ENCODE results near the gene CYP2B6.

The CYP2B6 gene

DNA sequence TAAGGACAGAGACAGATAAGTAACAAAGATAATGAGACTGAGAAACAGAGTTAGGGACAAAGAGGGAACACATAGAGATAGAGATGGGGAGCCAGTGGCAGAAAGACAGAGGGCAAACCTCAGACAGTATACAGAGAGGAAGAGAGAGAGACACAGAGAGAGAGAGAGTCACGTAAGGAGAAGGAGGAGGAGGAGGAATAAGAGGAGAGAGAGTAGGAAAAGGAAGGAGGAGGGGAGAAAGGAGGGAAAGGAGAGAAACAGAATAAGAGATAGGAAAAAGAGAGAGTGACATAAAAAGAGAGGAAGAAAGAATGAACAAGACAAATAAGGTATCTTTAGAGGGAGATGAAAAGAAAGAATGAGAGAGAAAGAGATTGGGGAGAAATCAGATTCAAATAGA lies 23.6 kb downstream of the CYP2B6 start:
- no peak for DNase-seq (ENCODE audit: low read depth in 1 of 2, low spot score in 1 of 2)
- Histone ChIP-seq H3K4me3 (replicated peaks; ENCODE audit: insufficient read depth, low read length) (no peak overlapping the region), H3K27me3 (ENCODE audit: insufficient read depth, poor library complexity, severe bottlenecking) (no peaks in the 10 kb centered on the region), H3K27ac (replicated peaks) (no peak overlapping the region)
- TF ChIP-seq, protein P1, sequence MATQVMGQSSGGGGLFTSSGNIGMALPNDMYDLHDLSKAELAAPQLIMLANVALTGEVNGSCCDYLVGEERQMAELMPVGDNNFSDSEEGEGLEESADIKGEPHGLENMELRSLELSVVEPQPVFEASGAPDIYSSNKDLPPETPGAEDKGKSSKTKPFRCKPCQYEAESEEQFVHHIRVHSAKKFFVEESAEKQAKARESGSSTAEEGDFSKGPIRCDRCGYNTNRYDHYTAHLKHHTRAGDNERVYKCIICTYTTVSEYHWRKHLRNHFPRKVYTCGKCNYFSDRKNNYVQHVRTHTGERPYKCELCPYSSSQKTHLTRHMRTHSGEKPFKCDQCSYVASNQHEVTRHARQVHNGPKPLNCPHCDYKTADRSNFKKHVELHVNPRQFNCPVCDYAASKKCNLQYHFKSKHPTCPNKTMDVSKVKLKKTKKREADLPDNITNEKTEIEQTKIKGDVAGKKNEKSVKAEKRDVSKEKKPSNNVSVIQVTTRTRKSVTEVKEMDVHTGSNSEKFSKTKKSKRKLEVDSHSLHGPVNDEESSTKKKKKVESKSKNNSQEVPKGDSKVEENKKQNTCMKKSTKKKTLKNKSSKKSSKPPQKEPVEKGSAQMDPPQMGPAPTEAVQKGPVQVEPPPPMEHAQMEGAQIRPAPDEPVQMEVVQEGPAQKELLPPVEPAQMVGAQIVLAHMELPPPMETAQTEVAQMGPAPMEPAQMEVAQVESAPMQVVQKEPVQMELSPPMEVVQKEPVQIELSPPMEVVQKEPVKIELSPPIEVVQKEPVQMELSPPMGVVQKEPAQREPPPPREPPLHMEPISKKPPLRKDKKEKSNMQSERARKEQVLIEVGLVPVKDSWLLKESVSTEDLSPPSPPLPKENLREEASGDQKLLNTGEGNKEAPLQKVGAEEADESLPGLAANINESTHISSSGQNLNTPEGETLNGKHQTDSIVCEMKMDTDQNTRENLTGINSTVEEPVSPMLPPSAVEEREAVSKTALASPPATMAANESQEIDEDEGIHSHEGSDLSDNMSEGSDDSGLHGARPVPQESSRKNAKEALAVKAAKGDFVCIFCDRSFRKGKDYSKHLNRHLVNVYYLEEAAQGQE (IDR thresholded peaks at IDR 0.05; ENCODE audit: insufficient replicate concordance, low read depth), result no peak
- TF ChIP-seq POLR2AphosphoS5 (IDR thresholded peaks at IDR 0.05; ENCODE audit: low read depth), result no peak
- TF ChIP-seq GABPA (IDR thresholded peaks at IDR 0.05; ENCODE audit: low read depth), result no peak
- no peak for TF ChIP-seq CTCF (IDR thresholded peaks at IDR 0.05; ENCODE audit: insufficient read depth, low read length)
- no peak for TF ChIP-seq SPI1 (IDR thresholded peaks at IDR 0.05; ENCODE audit: borderline replicate concordance, low read depth)

GRCh38 chr19:41016488-41017071 lies 25.5 kb downstream of the CYP2B6 start:
- Histone ChIP-seq H3K27ac (replicated peaks) (no peak overlapping the region), H3K27me3 (ENCODE audit: insufficient read depth, poor library complexity, severe bottlenecking) (no peaks in the 10 kb centered on the region), H3K4me3 (replicated peaks; ENCODE audit: insufficient read depth, low read length) (no peak overlapping the region)
- TF ChIP-seq, protein P1 (IDR thresholded peaks at IDR 0.05; ENCODE audit: insufficient replicate concordance, low read depth), result no peak
- TF ChIP-seq GABPA (IDR thresholded peaks at IDR 0.05; ENCODE audit: low read depth), result no peak
- TF ChIP-seq SPI1 (IDR thresholded peaks at IDR 0.05; ENCODE audit: borderline replicate concordance, low read depth), result no peak
- no peak for TF ChIP-seq CTCF (IDR thresholded peaks at IDR 0.05; ENCODE audit: insufficient read depth, low read length)
- no peak for TF ChIP-seq POLR2AphosphoS5 (IDR thresholded peaks at IDR 0.05; ENCODE audit: low read depth)
- peak in 1 of 2 experiments; percentile 23 for DNase-seq (ENCODE audit: low read depth in 1 of 2, low spot score in 1 of 2)

GRCh38 chr19:41018736-41019290 lies 27.7 kb downstream of the CYP2B6 start:
- TF ChIP-seq SPI1 (IDR thresholded peaks at IDR 0.05; ENCODE audit: borderline replicate concordance, low read depth), result no peak
- TF ChIP-seq CTCF (IDR thresholded peaks at IDR 0.05; ENCODE audit: insufficient read depth, low read length), result no peak
- no peak for TF ChIP-seq GABPA (IDR thresholded peaks at IDR 0.05; ENCODE audit: low read depth)
- TF ChIP-seq, protein P1 (IDR thresholded peaks at IDR 0.05; ENCODE audit: insufficient replicate concordance, low read depth), result no peak
- TF ChIP-seq POLR2AphosphoS5 (IDR thresholded peaks at IDR 0.05; ENCODE audit: low read depth), result no peak
- no peaks in the 10 kb centered on the region for H3K27me3 ChIP-seq (ENCODE audit: insufficient read depth, poor library complexity, severe bottlenecking)
- no peak for DNase-seq (ENCODE audit: low read depth in 1 of 2, low spot score in 1 of 2)
- H3K27ac ChIP-seq (replicated peaks), result no peak overlapping the region
- H3K4me3 ChIP-seq (replicated peaks; ENCODE audit: insufficient read depth, low read length), result no peak overlapping the region

Measured in HL-60 (cell line).